ENCODE measurements around the gene DHRS1.
A peak's percentile ranks its signal among the peaks of the same experiment; 100 is the strongest.

The DHRS1 gene

GRCh38 chr14:24309538-24310264, 10.1 kb upstream of the DHRS1 start, which contains the start of gene LTB4R2:
Gene LTB4R2, plus strand, starts transcription at chr14:24310140. Its CDS starts 525 bp downstream, at chr14:24310665.
- DNase-seq (ENCODE audit: low spot score), result no peak

GRCh38 chr14:24308342-24309124, 9.0 kb upstream of the DHRS1 start:
- no peak for DNase-seq (ENCODE audit: low spot score)

GRCh38 chr14:24307575-24308341, 8.2 kb upstream of the DHRS1 start, which contains the start of gene CIDEB:
Gene CIDEB, minus strand, starts transcription at chr14:24307977. Its CDS starts 119 bp downstream, at chr14:24307858.
- peak; percentile 83 for DNase-seq (ENCODE audit: low spot score)

GRCh38 chr14:24307156-24307574, 7.6 kb upstream of the DHRS1 start:
- no peak for DNase-seq (ENCODE audit: low spot score)

- no peak for DNase-seq (ENCODE audit: low spot score)
These were observed 4.4 kb upstream of the DHRS1 start for GRCh38 chr14:24304019-24304387.

GRCh38 chr14:24300326-24300980, 873 bp upstream of the DHRS1 start:
- DNase-seq (ENCODE audit: low spot score), result no peak

- DNase-seq (ENCODE audit: low spot score), result no peak
These were observed 707 bp downstream of the DHRS1 start for GRCh38 chr14:24298892-24299254.

- peak; percentile 52 for DNase-seq (ENCODE audit: low spot score)
These were observed 2.2 kb downstream of the DHRS1 start for GRCh38 chr14:24297190-24297964.

- peak; percentile 76 for DNase-seq (ENCODE audit: low spot score)
These were observed 3.0 kb downstream of the DHRS1 start for GRCh38 chr14:24296341-24297157.

GRCh38 chr14:24293525-24293924, 6.1 kb downstream of the DHRS1 start:
- DNase-seq (ENCODE audit: low spot score), result no peak

- DNase-seq (ENCODE audit: low spot score), result no peak
These were observed 7.3 kb downstream of the DHRS1 start for GRCh38 chr14:24292118-24292807.

- no peak for DNase-seq (ENCODE audit: low spot score)
These were observed 8.0 kb downstream of the DHRS1 start for GRCh38 chr14:24291446-24292117.

- no peak for DNase-seq (ENCODE audit: low spot score)
These were observed 8.8 kb downstream of the DHRS1 start for GRCh38 chr14:24290746-24291145.

GRCh38 chr14:24289649-24290280, 9.8 kb downstream of the DHRS1 start:
- DNase-seq (ENCODE audit: low spot score), result no peak

- DNase-seq (ENCODE audit: low spot score), result no peak
These were observed 12.6 kb downstream of the DHRS1 start for GRCh38 chr14:24286996-24287395.

GRCh38 chr14:24285351-24285750, 14.2 kb downstream of the DHRS1 start:
- no peak for DNase-seq (ENCODE audit: low spot score)

GRCh38 chr14:24284501-24285035, 15.0 kb downstream of the DHRS1 start:
- no peak for DNase-seq (ENCODE audit: low spot score)

- no peak for DNase-seq (ENCODE audit: low spot score)
These were observed 15.7 kb downstream of the DHRS1 start for GRCh38 chr14:24283796-24284460.

All from iPS-NIHi11 (cell line).